Measurements from ENCODE around the gene INTS7.
"Not testable (repeated sequence)": the region's sequence is repeated elsewhere in the genome, so short reads cannot be mapped to it uniquely, and the experiment has no call there.

The INTS7 gene

GRCh38 chr1:211973541-211973940, 61.8 kb downstream of the INTS7 start:
- H3K4me1 ChIP-seq (ENCODE audit: insufficient read depth, low read length), result no peaks in the 10 kb centered on the region
- H3K9me3 ChIP-seq (ENCODE audit: control insufficient read depth, insufficient read depth, low read length), result no peaks in the 10 kb centered on the region
- H3K36me3 ChIP-seq (ENCODE audit: insufficient read depth, low read length), result peaks cover 5% of the 10 kb centered on the region
- H3K9ac ChIP-seq (ENCODE audit: low read depth, low read length), result no peak overlapping the region

GRCh38 chr1:211968200-211968834, 67.0 kb downstream of the INTS7 start:
- Histone ChIP-seq H3K9me3 (ENCODE audit: control insufficient read depth, insufficient read depth, low read length) (no peaks in the 10 kb centered on the region), H3K36me3 (ENCODE audit: insufficient read depth, low read length) (peaks cover 5% of the 10 kb centered on the region), H3K4me1 (ENCODE audit: insufficient read depth, low read length) (no peaks in the 10 kb centered on the region), H3K9ac (ENCODE audit: low read depth, low read length) (no peak overlapping the region)

- Histone ChIP-seq H3K36me3 (ENCODE audit: insufficient read depth, low read length) (peaks cover 2% of the 10 kb centered on the region; the same call in 1 of the 2 replicates), H3K4me1 (ENCODE audit: insufficient read depth, low read length) (no peaks in the 10 kb centered on the region), H3K9me3 (ENCODE audit: control insufficient read depth, insufficient read depth, low read length) (no peaks in the 10 kb centered on the region), H3K9ac (ENCODE audit: low read depth, low read length) (no peak overlapping the region)
These were observed 67.7 kb downstream of the INTS7 start for GRCh38 chr1:211967704-211968103.

GRCh38 chr1:211965108-211965805, 70.1 kb downstream of the INTS7 start:
- Histone ChIP-seq H3K36me3 (ENCODE audit: insufficient read depth, low read length) (no peaks in the 10 kb centered on the region; the same call in 1 of the 2 replicates), H3K9ac (ENCODE audit: low read depth, low read length) (no peak overlapping the region), H3K9me3 (ENCODE audit: control insufficient read depth, insufficient read depth, low read length) (no peaks in the 10 kb centered on the region), H3K4me1 (ENCODE audit: insufficient read depth, low read length) (no peaks in the 10 kb centered on the region)

GRCh38 chr1:211959680-211960079, 75.7 kb downstream of the INTS7 start:
- Histone ChIP-seq H3K9me3 (ENCODE audit: control insufficient read depth, insufficient read depth, low read length) (no peaks in the 10 kb centered on the region), H3K4me1 (ENCODE audit: insufficient read depth, low read length) (no peaks in the 10 kb centered on the region), H3K36me3 (ENCODE audit: insufficient read depth, low read length) (no peaks in the 10 kb centered on the region), H3K9ac (ENCODE audit: low read depth, low read length) (no peak overlapping the region)

GRCh38 chr1:211959221-211959620, 76.1 kb downstream of the INTS7 start:
- no peaks in the 10 kb centered on the region for H3K36me3 ChIP-seq (ENCODE audit: insufficient read depth, low read length)
- no peaks in the 10 kb centered on the region for H3K9me3 ChIP-seq (ENCODE audit: control insufficient read depth, insufficient read depth, low read length)
- no peak overlapping the region for H3K9ac ChIP-seq (ENCODE audit: low read depth, low read length)
- H3K4me1 ChIP-seq (ENCODE audit: insufficient read depth, low read length), result no peaks in the 10 kb centered on the region

GRCh38 chr1:211954028-211954427, 81.3 kb downstream of the INTS7 start:
- H3K9me3 ChIP-seq (ENCODE audit: control insufficient read depth, insufficient read depth, low read length); H3K4me1 ChIP-seq (ENCODE audit: insufficient read depth, low read length); H3K9ac ChIP-seq (ENCODE audit: low read depth, low read length); H3K36me3 ChIP-seq (ENCODE audit: insufficient read depth, low read length): not testable (repeated sequence)

- H3K4me1 ChIP-seq (ENCODE audit: insufficient read depth, low read length); H3K9me3 ChIP-seq (ENCODE audit: control insufficient read depth, insufficient read depth, low read length); H3K9ac ChIP-seq (ENCODE audit: low read depth, low read length); H3K36me3 ChIP-seq (ENCODE audit: insufficient read depth, low read length): not testable (repeated sequence)
These were observed 81.8 kb downstream of the INTS7 start for GRCh38 chr1:211953543-211953942.

- H3K9ac ChIP-seq (ENCODE audit: low read depth, low read length), result no peak overlapping the region
- H3K36me3 ChIP-seq (ENCODE audit: insufficient read depth, low read length), result no peaks in the 10 kb centered on the region; the same call in 1 of the 2 replicates
- H3K9me3 ChIP-seq (ENCODE audit: control insufficient read depth, insufficient read depth, low read length), result no peaks in the 10 kb centered on the region
- peaks cover 11% of the 10 kb centered on the region for H3K4me1 ChIP-seq (ENCODE audit: insufficient read depth, low read length)
These were observed 83.1 kb downstream of the INTS7 start for GRCh38 chr1:211952299-211952698.

GRCh38 chr1:211951856-211952255, 83.5 kb downstream of the INTS7 start:
- Histone ChIP-seq H3K4me1 (ENCODE audit: insufficient read depth, low read length) (peaks cover 11% of the 10 kb centered on the region), H3K9ac (ENCODE audit: low read depth, low read length) (no peak overlapping the region), H3K36me3 (ENCODE audit: insufficient read depth, low read length) (no peaks in the 10 kb centered on the region; the same call in 1 of the 2 replicates), H3K9me3 (ENCODE audit: control insufficient read depth, insufficient read depth, low read length) (no peaks in the 10 kb centered on the region)

- peaks cover 19% of the 10 kb centered on the region for H3K4me1 ChIP-seq (ENCODE audit: insufficient read depth, low read length)
- H3K9ac ChIP-seq (ENCODE audit: low read depth, low read length), result no peak overlapping the region
- H3K9me3 ChIP-seq (ENCODE audit: control insufficient read depth, insufficient read depth, low read length), result no peaks in the 10 kb centered on the region
- H3K36me3 ChIP-seq (ENCODE audit: insufficient read depth, low read length), result no peaks in the 10 kb centered on the region; the same call in 1 of the 2 replicates
These were observed 87.0 kb downstream of the INTS7 start for GRCh38 chr1:211948377-211948776.

GRCh38 chr1:211947396-211948295, 87.7 kb downstream of the INTS7 start:
- Histone ChIP-seq H3K9ac (ENCODE audit: low read depth, low read length) (no peak overlapping the region), H3K36me3 (ENCODE audit: insufficient read depth, low read length) (no peaks in the 10 kb centered on the region; the same call in 1 of the 2 replicates), H3K4me1 (ENCODE audit: insufficient read depth, low read length) (peaks cover 19% of the 10 kb centered on the region), H3K9me3 (ENCODE audit: control insufficient read depth, insufficient read depth, low read length) (no peaks in the 10 kb centered on the region)

- no peaks in the 10 kb centered on the region; the same call in 1 of the 2 replicates for H3K36me3 ChIP-seq (ENCODE audit: insufficient read depth, low read length)
These were observed 90.4 kb downstream of the INTS7 start for GRCh38 chr1:211944733-211945500.

GRCh38 chr1:211942583-211942982, 92.8 kb downstream of the INTS7 start:
- Histone ChIP-seq H3K36me3 (ENCODE audit: insufficient read depth, low read length) (no peaks in the 10 kb centered on the region; the same call in 1 of the 2 replicates), H3K9ac (ENCODE audit: low read depth, low read length) (no peak overlapping the region), H3K4me1 (ENCODE audit: insufficient read depth, low read length) (peaks cover 11% of the 10 kb centered on the region), H3K9me3 (ENCODE audit: control insufficient read depth, insufficient read depth, low read length) (no peaks in the 10 kb centered on the region)

More at GRCh38 chr1:211944733-211945500, 90.4 kb downstream of the INTS7 start:
- Histone ChIP-seq H3K9ac (ENCODE audit: low read depth, low read length) (no peak overlapping the region), H3K9me3 (ENCODE audit: control insufficient read depth, insufficient read depth, low read length) (no peaks in the 10 kb centered on the region), H3K4me1 (ENCODE audit: insufficient read depth, low read length) (peaks cover 19% of the 10 kb centered on the region)

Measured in ES-I3 (cell line).